K562 (cell line): ENCODE measurements around the gene HPCAL1. TPM values are rescaled to one million over a fixed set of nuclear protein-coding genes. Genes with fewer than 3 reads are reported as not detected.

Experiments
- ARID2 ChIP-seq: fragments of 450-650 bp; IDR thresholded peaks from 2 replicates; pipeline ENCODE4 v1.6.1; 2017; ENCODE audit warnings: antibody characterized with exemption, mild to moderate bottlenecking
- CEBPG ChIP-seq, 3 experiments: fragments of 200-800 bp in 1 of 3; sonication (Bioruptor generic) in 1 of 3; sonication (generic) in 1 of 3; formaldehyde crosslinking in 1 of 3; IDR thresholded peaks in 2 of 3; conservative IDR thresholded peaks in 1 of 3; 2 replicates each; pipeline versions ENCODE4 v1.6.1 to v1.8.0; 2016 to 2022; ENCODE audit warnings: missing compliant biosample characterization in 2 of 3, missing genetic modification characterization in 2 of 3, mild to moderate bottlenecking in 1 of 3, missing genetic modification reagents in 1 of 3
- CREM ChIP-seq: IDR thresholded peaks from 2 replicates; pipeline ENCODE4 v1.6.1; 2014; ENCODE audit warnings: antibody characterized with exemption, low read depth
- CTBP1 ChIP-seq: fragments of 450-650 bp; IDR thresholded peaks from 2 replicates; pipeline ENCODE4 v1.6.1; 2016; ENCODE audit warnings: borderline replicate concordance
- DACH1 ChIP-seq: fragments of 450-650 bp; IDR thresholded peaks from 2 replicates; pipeline ENCODE4 v1.6.1; 2018; ENCODE audit not compliant: partially characterized antibody
- ELK1 ChIP-seq: sonication (generic); formaldehyde crosslinking; IDR thresholded peaks from 2 replicates; pipeline ENCODE4 v1.8.1; 2022; ENCODE audit warnings: missing genetic modification reagents
- ETV1 ChIP-seq: fragments of 450-650 bp; conservative IDR thresholded peaks from 2 replicates; pipeline ENCODE4 v1.6.1; 2016; ENCODE audit warnings: missing genetic modification characterization, control low read depth, low read depth, missing compliant biosample characterization
- GTF2F1 ChIP-seq: IDR thresholded peaks from 2 replicates; pipeline ENCODE4 v1.6.1; 2011; ENCODE audit warnings: low read depth, low read length, improper control_type of control experiment
- HDAC6 ChIP-seq: IDR thresholded peaks from 2 replicates; pipeline ENCODE4 v1.6.1; 2012; ENCODE audit warnings: low read depth, mild to moderate bottlenecking, control low read depth, inconsistent platforms, low read length, moderate library complexity
- NFIC ChIP-seq: fragments of 450-650 bp; IDR thresholded peaks from 2 replicates; pipeline ENCODE4 v1.6.1; 2017; ENCODE audit warnings: mild to moderate bottlenecking, inconsistent platforms
- RREB1 ChIP-seq: fragments of 250-450 bp; sonication (Bioruptor Pico); IDR thresholded peaks from 2 replicates; pipeline ENCODE4 v1.4.0; 2020
- SMAD1 ChIP-seq: fragments of 150-350 bp; IDR thresholded peaks from 2 replicates; pipeline ENCODE4 v1.6.1; 2014; ENCODE audit warnings: low read length, low read depth; ENCODE audit not compliant: partially characterized antibody
- TAF15 ChIP-seq: fragments of 200-400 bp; formaldehyde crosslinking; IDR thresholded peaks from 2 replicates; pipeline ENCODE4 v1.6.1; 2017; ENCODE audit warnings: mild to moderate bottlenecking, low read depth, low read length, moderate library complexity
- TFAP4 ChIP-seq: sonication (generic); formaldehyde crosslinking; IDR thresholded peaks from 2 replicates; pipeline ENCODE4 v1.8.0; 2022; ENCODE audit warnings: missing genetic modification reagents, mild to moderate bottlenecking, moderate library complexity, borderline replicate concordance
- XRCC3 ChIP-seq: fragments of 450-650 bp; IDR thresholded peaks from 2 replicates; pipeline ENCODE4 v1.6.1; 2017; ENCODE audit warnings: mild to moderate bottlenecking, moderate library complexity
- ZBTB34 ChIP-seq: fragments of 250-450 bp; sonication (Bioruptor Pico); IDR thresholded peaks from 2 replicates; pipeline ENCODE4 v1.8.0; 2021; ENCODE audit warnings: mild to moderate bottlenecking, moderate library complexity
- ZNF134 ChIP-seq: fragments of 250-450 bp; sonication (Bioruptor Pico); conservative IDR thresholded peaks from 2 replicates; pipeline ENCODE4 v1.4.0; 2020
- ZNF354B ChIP-seq: fragments of 250-450 bp; sonication (Bioruptor Pico); IDR thresholded peaks from 2 replicates; pipeline ENCODE4 v1.4.0; 2020
- ZNF444 ChIP-seq: fragments of 250-450 bp; sonication (Bioruptor Pico); IDR thresholded peaks from 2 replicates; pipeline ENCODE4 v1.4.0; 2020; ENCODE audit warnings: mild to moderate bottlenecking, moderate library complexity
- ZNF507 ChIP-seq: conservative IDR thresholded peaks from 2 replicates; pipeline ENCODE4 v1.6.1; 2017; ENCODE audit warnings: missing genetic modification characterization, missing compliant biosample characterization
- ZNF75A ChIP-seq: fragments of 450-650 bp; formaldehyde crosslinking; IDR thresholded peaks from 2 replicates; pipeline ENCODE4 v1.4.0; 2020; ENCODE audit warnings: mild to moderate bottlenecking
- polyA plus RNA-seq, 8 experiments: library from polyadenylated mRNA; depleted of rRNA in 4 of 8; stranded (reverse) in 5 of 8; unstranded in 3 of 8; fragments of >200 nt; fragmentation: Nextera tagmentation in 2 of 8; fragmentation: Illumina TruSeq in 1 of 8; extraction: Ambion mirVana in 2 of 8; extraction: Trizol in 1 of 8; gene quantifications; 2 replicates each; pipeline versions ENCODE4 v1.2.1 to v1.2.3, GENCODE V29; 2011 to 2014; ENCODE audit warnings: inconsistent platforms in 1 of 8, missing spikeins in 1 of 8
- total RNA-seq, 7 experiments: library from RNA; depleted of rRNA in 6 of 7; stranded (reverse); fragments of >200 nt in 6 of 7; fragmentation: Illumina TruSeq in 2 of 7; extraction: Trizol in 2 of 7; gene quantifications; 2 replicates each; pipeline versions ENCODE4 v1.2.1 to v1.2.3, GENCODE V29; 2011 to 2021; ENCODE audit warnings: low replicate concordance in 1 of 7

HPCAL1 gene
- total and polyA plus RNA-seq, 9 of the 15 experiments (the other 6 are each of a cell fraction or from before 2014, with no cell fraction given): 2.7 to 65.5 (median 23.9) TPM

- TF ChIP-seq ELK1 (CRISPR knock-in tag) (no peak), DACH1 (no peak), GTF2F1 (no peak), ARID2 (no peak), ZNF134 (CRISPR knock-in tag) (no peak), ZNF354B (CRISPR knock-in tag) (no peak), CREM (0 out of 2 replicates have a peak, but pooled peaks have one; percentile 5), TFAP4 (CRISPR knock-in tag) (no peak; the same call in 1 of the 2 replicates), TAF15 (no peak), CTBP1 (peak; percentile 41; the same call in 1 of the 2 replicates), ZNF507 (tag) (no peak), ZBTB34 (no peak), XRCC3 (no peak), SMAD1 (no peak), ETV1 (tag) (no peak), RREB1 (CRISPR knock-in tag) (no peak), ZNF75A (CRISPR knock-in tag) (no peak), HDAC6 (no peak), NFIC (no peak), ZNF444 (no peak), CEBPG (CRISPR knock-in tag; IDR thresholded peaks at IDR 0.05) (no peak), CEBPG (tag; conservative IDR thresholded peaks at IDR 0.05 in 1 of 2, IDR thresholded peaks at IDR 0.05 in 1 of 2) (no peak)
Measured at GRCh38 chr2:10318345-10318744, 15.6 kb downstream of the HPCAL1 start (continued).
